H1 (cell line): ENCODE measurements around the gene CDON. TPM values are rescaled to one million over a fixed set of nuclear protein-coding genes. Genes with fewer than 3 reads are reported as not detected.
A peak's percentile ranks its signal among the peaks of the same experiment; 100 is the strongest.

ENCODE experiments used
- CTCF ChIA-PET: fragments of 300-600 bp; sonication (Branson Sonifier 250); formaldehyde crosslinking; loops from one replicate; lab custom pipeline; 2021; ENCODE audit not compliant: partially characterized antibody; lab: Charles Lee
- POLR2A ChIA-PET: fragments of 300-600 bp; sonication (Branson Sonifier 250); formaldehyde crosslinking; loops from one replicate; lab custom pipeline; 2021; ENCODE audit warnings: inconsistent platforms; ENCODE audit not compliant: partially characterized antibody; lab: Charles Lee
- DNase-seq, 2 experiments: peaks; one replicate each; pipeline versions ENCODE4 v3.0.0 to v3.0.0-alpha.2; 2010 to 2022; ENCODE audit warnings: low spot score in 2 of 2, low read depth in 1 of 2, mixed read lengths in 1 of 2
- FAIRE-seq: peaks from 2 replicates; lab custom pipeline; 2011; peaks lifted over from hg19 to GRCh38; lab: Jason Lieb, UNC
- H2AFZ ChIP-seq: 2 replicates; pipeline ENCODE4 v1.8.1; 2012; ENCODE audit warnings: low read length, inconsistent platforms
- H2AK5ac ChIP-seq: 2 replicates; pipeline ENCODE4 v1.6.1; 2013; ENCODE audit warnings: low read depth, low read length
- H2BK120ac ChIP-seq: replicated peaks from 2 replicates; pipeline ENCODE3; 2013; ENCODE audit warnings: low read depth, low read length, inconsistent platforms
- H2BK12ac ChIP-seq: 2 replicates; pipeline ENCODE4 v1.6.1; 2013; ENCODE audit warnings: low read depth, low read length
- H2BK15ac ChIP-seq: 2 replicates; pipeline ENCODE4 v1.6.1; 2013; ENCODE audit warnings: low read length
- H2BK20ac ChIP-seq: 2 replicates; pipeline ENCODE4 v1.6.1; 2013; ENCODE audit warnings: low read length
- H2BK5ac ChIP-seq: 2 replicates; pipeline ENCODE4 v1.6.1; 2013; ENCODE audit warnings: low read depth, low read length
- H3K14ac ChIP-seq: 2 replicates; pipeline ENCODE4 v1.6.1; 2013; ENCODE audit warnings: inconsistent platforms; ENCODE audit not compliant: insufficient read length
- H3K18ac ChIP-seq: 2 replicates; pipeline ENCODE4 v1.6.1; 2013; ENCODE audit warnings: low read length; ENCODE audit errors: extremely low read depth
- H3K23ac ChIP-seq: 2 replicates; pipeline ENCODE4 v1.6.1; 2013; ENCODE audit warnings: inconsistent platforms; ENCODE audit not compliant: insufficient read length
- H3K23me2 ChIP-seq: 2 replicates; pipeline ENCODE4 v1.6.1; 2013; ENCODE audit warnings: low read depth, low read length
- H3K27ac ChIP-seq: 2 replicates; pipeline ENCODE4 v1.6.1; 2011; ENCODE audit warnings: low read depth, low read length, inconsistent platforms
- H3K27me3 ChIP-seq, 4 experiments: replicated peaks in 1 of 4; 1 replicate in 1 of 4; 2 replicates in 3 of 4; pipeline versions ENCODE4 v1.6.1 to v1.8.1; 2011 to 2013; ENCODE audit warnings: low read length in 3 of 4, mild to moderate bottlenecking in 3 of 4, inconsistent platforms in 2 of 4, mixed read lengths in 2 of 4, moderate library complexity in 1 of 4; ENCODE audit not compliant: control insufficient read depth in 3 of 4, insufficient read depth in 3 of 4; ENCODE audit errors: extremely low read depth in 1 of 4
- H3K36me3 ChIP-seq, 4 experiments: 2 replicates each; pipeline versions ENCODE4 v1.6.1 to v1.8.1; 2011 to 2013; ENCODE audit warnings: mild to moderate bottlenecking in 4 of 4, low read length in 3 of 4, moderate library complexity in 2 of 4, control low read depth in 1 of 4, inconsistent platforms in 1 of 4; ENCODE audit not compliant: insufficient read depth in 4 of 4, control insufficient read depth in 2 of 4
- H3K4ac ChIP-seq: replicated peaks from 2 replicates; pipeline ENCODE3; 2013; ENCODE audit warnings: low read length, low read depth, mixed read lengths, inconsistent platforms; ENCODE audit not compliant: insufficient read length
- H3K4me1 ChIP-seq, 4 experiments: replicated peaks in 1 of 4; 1 replicate in 1 of 4; 2 replicates in 3 of 4; pipeline versions ENCODE4 v1.6.1 to v1.8.1; 2011 to 2013; ENCODE audit warnings: low read length in 3 of 4, inconsistent platforms in 2 of 4, mixed read lengths in 1 of 4; ENCODE audit not compliant: insufficient read depth in 4 of 4, control insufficient read depth in 3 of 4
- H3K4me2 ChIP-seq, 2 experiments: 2 replicates each; pipeline versions ENCODE4 v1.6.1 to v1.8.1; 2011 to 2013; ENCODE audit warnings: low read depth in 2 of 2, low read length in 2 of 2, control low read depth in 1 of 2, inconsistent platforms in 1 of 2, mild to moderate bottlenecking in 1 of 2; ENCODE audit not compliant: insufficient read depth in 1 of 2
- H3K4me3 ChIP-seq, 4 experiments: fragments of 200-600, 300-600 bp in 1 of 4; sonication (generic), shearing (Covaris generic), sonication (Bioruptor Twin) in 1 of 4; 2 replicates each; pipeline versions ENCODE4 v1.5.1 to v1.8.1; 2011 to 2016; ENCODE audit warnings: low read length in 4 of 4, low read depth in 3 of 4, control low read depth in 2 of 4, inconsistent platforms in 2 of 4, mild to moderate bottlenecking in 2 of 4, mixed read lengths in 1 of 4, moderate library complexity in 1 of 4; ENCODE audit not compliant: insufficient read depth in 2 of 4; ENCODE audit errors: extremely low read depth in 1 of 4
- H3K56ac ChIP-seq: replicated peaks from 2 replicates; pipeline ENCODE3; 2013; ENCODE audit warnings: low read depth, mild to moderate bottlenecking, mixed read lengths, low read length, inconsistent platforms; ENCODE audit not compliant: insufficient read length
- H3K79me1 ChIP-seq: 2 replicates; pipeline ENCODE4 v1.6.1; 2013; ENCODE audit warnings: low read depth, low read length, control low read depth
- H3K79me2 ChIP-seq, 2 experiments: 2 replicates each; pipeline versions ENCODE4 v1.6.1 to v1.8.1; 2012 to 2013; ENCODE audit warnings: low read length in 2 of 2, mild to moderate bottlenecking in 2 of 2, inconsistent platforms in 1 of 2; ENCODE audit not compliant: insufficient read depth in 2 of 2, control insufficient read depth in 1 of 2
- H3K9ac ChIP-seq, 4 experiments: replicated peaks in 1 of 4; 1 replicate in 1 of 4; 2 replicates in 3 of 4; pipeline versions ENCODE4 v1.6.1 to v1.8.1; 2011 to 2013; ENCODE audit warnings: low read depth in 3 of 4, low read length in 3 of 4, control low read depth in 2 of 4, mild to moderate bottlenecking in 2 of 4, moderate library complexity in 2 of 4, inconsistent platforms in 1 of 4; ENCODE audit errors: extremely low read depth in 1 of 4
- H3K9me3 ChIP-seq, 2 experiments: 2 replicates each; pipeline versions ENCODE4 v1.6.1 to v1.8.1; 2012 to 2013; ENCODE audit warnings: mild to moderate bottlenecking in 2 of 2, moderate library complexity in 2 of 2, control low read depth in 1 of 2, inconsistent platforms in 1 of 2, low read depth in 1 of 2, low read length in 1 of 2, mixed read lengths in 1 of 2; ENCODE audit not compliant: insufficient read depth in 2 of 2
- H4K20me1 ChIP-seq, 2 experiments: replicated peaks in 1 of 2; 2 replicates each; pipeline versions ENCODE3 to v1.8.1; 2011 to 2013; ENCODE audit warnings: inconsistent platforms in 2 of 2, low read length in 2 of 2, mild to moderate bottlenecking in 1 of 2; ENCODE audit not compliant: insufficient read depth in 2 of 2, control insufficient read depth in 1 of 2
- H4K5ac ChIP-seq: 2 replicates; pipeline ENCODE4 v1.6.1; 2013; ENCODE audit warnings: low read length, low read depth, mixed read lengths, inconsistent platforms; ENCODE audit not compliant: insufficient read length
- H4K8ac ChIP-seq: 2 replicates; pipeline ENCODE4 v1.8.0; 2013; ENCODE audit warnings: mild to moderate bottlenecking, moderate library complexity, low read length, inconsistent platforms; ENCODE audit not compliant: insufficient read depth; ENCODE audit errors: extremely low read depth
- H4K91ac ChIP-seq: replicated peaks from 2 replicates; pipeline ENCODE3; 2013; ENCODE audit warnings: low read length, mixed read lengths, inconsistent platforms; ENCODE audit not compliant: insufficient read length
- JUND ChIP-seq: IDR thresholded peaks from 2 replicates; pipeline ENCODE4 v1.6.1; 2011; ENCODE audit warnings: mild to moderate bottlenecking, improper control_type of control experiment, low read length
- RAD21 ChIP-seq, 2 experiments: IDR thresholded peaks in 1 of 2; conservative IDR thresholded peaks in 1 of 2; 2 replicates each; pipeline ENCODE4 v1.6.1; 2011; ENCODE audit warnings: low read depth in 2 of 2, low read length in 2 of 2, improper control_type of control experiment in 1 of 2, inconsistent platforms in 1 of 2, mild to moderate bottlenecking in 1 of 2, moderate library complexity in 1 of 2
- WGBS, 2 experiments: shearing (Covaris generic) in 1 of 2; methylation state at CpG; one replicate each; pipeline versions ENCODE4 v1.1.6 to v1.1.7; 2013 to 2015; ENCODE audit warnings: low lambda C conversion rate in 2 of 2, mixed read lengths in 2 of 2, inconsistent platforms in 1 of 2, low coverage in 1 of 2, missing lambda C conversion rate in 1 of 2; ENCODE audit not compliant: insufficient replicate concordance in 2 of 2, insufficient coverage in 1 of 2, insufficient read length in 1 of 2; ENCODE audit errors: extremely low coverage in 1 of 2, missing lambda C conversion rate in 1 of 2; 5-methylcytosine and 5-hydroxymethylcytosine counted together
- polyA plus RNA-seq, 7 experiments: library from polyadenylated mRNA; depleted of rRNA in 3 of 7; stranded (reverse) in 5 of 7; unstranded in 2 of 7; fragments of >200 nt in 5 of 7; fragments of 200-250 nt in 2 of 7; gene quantifications; 1 replicate in 5 of 7; 2 replicates in 1 of 7; 4 replicates in 1 of 7; pipeline versions ENCODE4 v1.2.1 to v1.2.3, GENCODE V29; 2011 to 2013; ENCODE audit warnings: missing spikeins in 2 of 7, mixed read lengths in 2 of 7
- total RNA-seq: library from RNA; stranded (reverse); fragmentation: NEBNext Ultra II Directional; extraction: Animal tissue kit (Norgen Biotek cat#: 25700); gene quantifications from 2 replicates; pipeline ENCODE4 v1.2.1, GENCODE V29; 2021

The CDON gene
- total and polyA plus RNA-seq, 2 of the 8 experiments (the other 6 are each of a cell fraction or from before 2014, with no cell fraction given) = 11.0 to 32.5 TPM

DNA sequence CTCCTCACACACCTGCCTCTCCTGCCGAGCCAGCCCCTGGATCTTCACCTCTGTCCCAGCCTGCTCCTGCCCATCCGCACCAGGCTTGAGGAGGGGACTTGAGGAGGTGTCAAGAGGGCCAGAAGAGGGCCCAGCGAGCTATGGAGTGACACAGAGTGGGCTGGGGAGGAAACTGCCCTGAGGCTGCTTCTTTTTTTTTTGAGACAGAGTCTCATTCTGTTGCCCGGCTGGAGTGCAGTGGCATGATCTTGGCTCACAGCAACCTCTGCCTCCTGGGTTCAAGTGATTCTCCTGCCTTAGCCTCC, 21.9 kb upstream of the CDON start:
- Histone ChIP-seq H2BK120ac (no peak overlapping the region), H2BK12ac (no peak overlapping the region), H3K14ac (no peak overlapping the region), H2BK20ac (0 out of 2 replicates have a peak overlapping the region, but pooled peaks have one; percentile 90), H3K18ac (no peak overlapping the region), H4K20me1 (no peaks in the 10 kb centered on the region), H3K4ac (no peak overlapping the region), H2BK15ac (no peak overlapping the region), H4K5ac (no peak overlapping the region), H3K9me3 (no peaks in the 10 kb centered on the region), H3K27me3 (no peaks in the 10 kb centered on the region; a peak in 1 of 7 replicates), H3K4me3 (no peak overlapping the region), H3K23me2 (no peaks in the 10 kb centered on the region), H3K23ac (no peak overlapping the region), H3K4me2 (no peak overlapping the region), H3K79me2 (no peaks in the 10 kb centered on the region), H3K4me1 (peaks cover 21 to 39% (median 31%) of the 10 kb centered on the region in 4 experiments), H3K79me1 (no peaks in the 10 kb centered on the region), H3K56ac (no peak overlapping the region), H3K36me3 (no peaks in the 10 kb centered on the region), H3K9ac (no peak overlapping the region), H4K8ac (no peak overlapping the region), H3K27ac (no peak overlapping the region), H2AK5ac (no peak overlapping the region), H2BK5ac (no peak overlapping the region), H4K91ac (no peak overlapping the region), H2AFZ (no peak overlapping the region)
- TF ChIP-seq RAD21 (IDR thresholded peaks at IDR 0.05 in 1 of 2, conservative IDR thresholded peaks at IDR 0.05 in 1 of 2; ENCODE audit: low read depth in 2 of 2, low read length in 2 of 2) (peak in 1 of 2 experiments; percentile 25; a peak in 1 of 4 replicates), JUND (no peak)
- no peak for DNase-seq
- POLR2A ChIA-PET = interaction anchor here (0.8 to 1.3 kb wide), 4 partner anchors 20 to 127 kb away, joined by 3 to 4 read pairs (median 4); partner anchors contain the start of genes FAM118B and RPUSD4
- CTCF ChIA-PET = interaction anchor here (0.6 to 3.6 kb wide), 15 partner anchors 9 to 231 kb away, joined by 3 to 19 read pairs (median 6); partner anchors contain the start of gene CDON
- WGBS, 2 experiments = 77% methylated on average over 3 of the region's 4 CpGs; no CpG with 5 or more reads in 1 of the 2 experiments
- FAIRE-seq = no peak
